Vagina (tissue), 2 donors: ENCODE measurements around the gene CHRM5. TPM values are rescaled to one million over a fixed set of nuclear protein-coding genes. Genes with fewer than 3 reads are reported as not detected.

Source experiments
- DNase-seq, 2 donors: peaks; one replicate each; pipeline ENCODE4 v3.0.0-alpha.2; 2017; ENCODE audit errors: extremely low spot score in 2 of 2
- H3K27ac ChIP-seq: fragments of 200-600 bp; sonication (generic); one replicate; pipeline ENCODE4 v1.5.1; 2019
- H3K27me3 ChIP-seq: fragments of 200-600 bp; sonication (generic); one replicate; pipeline ENCODE4 v1.5.1; 2019
- H3K36me3 ChIP-seq, 2 donors: fragments of 200-600 bp; sonication (generic); one replicate each; pipeline ENCODE4 v1.5.1; 2017 to 2019
- H3K4me1 ChIP-seq: fragments of 200-600 bp; sonication (generic); one replicate; pipeline ENCODE4 v1.5.1; 2019
- H3K4me3 ChIP-seq, 2 donors: fragments of 200-600 bp; sonication (generic); 1 replicate in 1 of 2; 2 replicates in 1 of 2; pipeline ENCODE4 v1.5.1; 2016 to 2019
- H3K9me3 ChIP-seq: fragments of 200-600 bp; sonication (generic); one replicate; pipeline ENCODE4 v1.5.1; 2019
- POLR2A ChIP-seq, 2 donors: fragments of 450-650 bp; IDR thresholded peaks; one replicate each; pipeline ENCODE4 v1.6.1; 2017; ENCODE audit warnings: antibody characterized with exemption in 2 of 2, mild to moderate bottlenecking in 2 of 2, moderate library complexity in 2 of 2
- POLR2AphosphoS5 ChIP-seq, 2 donors: sonication (generic); formaldehyde crosslinking; IDR thresholded peaks; one replicate each; pipeline ENCODE4 v1.9.0; 2017; ENCODE audit warnings: antibody characterized with exemption in 2 of 2, mild to moderate bottlenecking in 2 of 2, low read depth in 1 of 2; ENCODE audit not compliant: insufficient read depth in 1 of 2
- intact Hi-C: fragments of 100-400 bp; cut with DNase I; formaldehyde crosslinking; loops from one replicate; pipeline ENCODE4 v1.15.1; 2023
- total RNA-seq: library from RNA; depleted of rRNA; stranded (reverse); fragments of >200 nt; gene quantifications from one replicate; pipeline ENCODE4 v1.2.3, GENCODE V29; 2016
- TF ChIP-seq, protein P1 (sequence below), 3 experiments: fragments of 450-650 bp in 2 of 3; fragments of 200-600 bp in 1 of 3; sonication (generic) in 1 of 3; IDR thresholded peaks; one replicate each; pipeline ENCODE4 v1.5.1; 2017 to 2019; ENCODE audit warnings: antibody characterized with exemption in 3 of 3, mild to moderate bottlenecking in 2 of 3, moderate library complexity in 2 of 3

The CHRM5 gene
- total RNA-seq, 1 donor from 2014 or later, result not detected

DNA sequence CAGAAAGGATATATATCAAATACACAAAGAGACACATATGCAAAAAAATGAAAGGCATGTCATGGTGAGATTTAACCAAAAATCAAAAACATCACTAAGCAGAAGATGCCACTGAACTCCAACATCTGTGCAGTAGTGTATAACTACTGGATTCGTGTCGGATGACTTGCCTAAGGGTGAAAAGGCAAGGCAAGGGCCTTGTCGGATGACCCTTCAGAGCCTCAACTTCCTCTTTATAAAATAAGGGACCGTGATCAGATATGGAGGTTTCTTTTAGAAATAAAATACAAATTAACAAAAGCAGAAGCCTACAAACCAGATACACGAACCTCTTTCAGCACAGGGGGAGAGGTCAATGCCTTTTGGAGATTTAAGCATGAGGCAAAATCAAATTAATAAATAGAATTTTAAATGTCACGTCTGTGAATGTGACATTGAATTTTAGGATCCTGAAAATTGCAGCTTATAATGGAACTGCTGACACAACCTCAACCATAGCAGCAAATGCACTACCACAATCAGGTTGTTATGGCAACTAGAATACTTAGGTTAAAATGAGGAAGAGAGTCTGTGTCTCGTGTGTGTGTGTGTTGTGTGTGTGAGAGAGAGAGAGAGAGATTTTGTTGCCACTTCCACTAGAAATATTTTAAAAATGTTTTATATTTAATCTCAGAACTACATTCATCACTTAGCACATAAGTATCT, 8.3 kb upstream of the CHRM5 start:
- no peaks in the 10 kb centered on the region for H3K4me1 ChIP-seq
- no peaks in the 10 kb centered on the region for H3K36me3 ChIP-seq
- intact Hi-C loops, result no loop called here
- no peak for DNase-seq
- H3K27me3 ChIP-seq, result no peaks in the 10 kb centered on the region
- no peaks in the 10 kb centered on the region for H3K9me3 ChIP-seq
- H3K27ac ChIP-seq, result no peak overlapping the region
- TF ChIP-seq, protein P1, sequence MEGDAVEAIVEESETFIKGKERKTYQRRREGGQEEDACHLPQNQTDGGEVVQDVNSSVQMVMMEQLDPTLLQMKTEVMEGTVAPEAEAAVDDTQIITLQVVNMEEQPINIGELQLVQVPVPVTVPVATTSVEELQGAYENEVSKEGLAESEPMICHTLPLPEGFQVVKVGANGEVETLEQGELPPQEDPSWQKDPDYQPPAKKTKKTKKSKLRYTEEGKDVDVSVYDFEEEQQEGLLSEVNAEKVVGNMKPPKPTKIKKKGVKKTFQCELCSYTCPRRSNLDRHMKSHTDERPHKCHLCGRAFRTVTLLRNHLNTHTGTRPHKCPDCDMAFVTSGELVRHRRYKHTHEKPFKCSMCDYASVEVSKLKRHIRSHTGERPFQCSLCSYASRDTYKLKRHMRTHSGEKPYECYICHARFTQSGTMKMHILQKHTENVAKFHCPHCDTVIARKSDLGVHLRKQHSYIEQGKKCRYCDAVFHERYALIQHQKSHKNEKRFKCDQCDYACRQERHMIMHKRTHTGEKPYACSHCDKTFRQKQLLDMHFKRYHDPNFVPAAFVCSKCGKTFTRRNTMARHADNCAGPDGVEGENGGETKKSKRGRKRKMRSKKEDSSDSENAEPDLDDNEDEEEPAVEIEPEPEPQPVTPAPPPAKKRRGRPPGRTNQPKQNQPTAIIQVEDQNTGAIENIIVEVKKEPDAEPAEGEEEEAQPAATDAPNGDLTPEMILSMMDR (IDR thresholded peaks at IDR 0.05), result no peak
- TF ChIP-seq POLR2A (IDR thresholded peaks at IDR 0.05) (no peak), POLR2AphosphoS5 (IDR thresholded peaks at IDR 0.05; ENCODE audit: insufficient read depth in 1 of 2, low read depth in 1 of 2) (no peak)
- H3K4me3 ChIP-seq, result no peak overlapping the region

DNA sequence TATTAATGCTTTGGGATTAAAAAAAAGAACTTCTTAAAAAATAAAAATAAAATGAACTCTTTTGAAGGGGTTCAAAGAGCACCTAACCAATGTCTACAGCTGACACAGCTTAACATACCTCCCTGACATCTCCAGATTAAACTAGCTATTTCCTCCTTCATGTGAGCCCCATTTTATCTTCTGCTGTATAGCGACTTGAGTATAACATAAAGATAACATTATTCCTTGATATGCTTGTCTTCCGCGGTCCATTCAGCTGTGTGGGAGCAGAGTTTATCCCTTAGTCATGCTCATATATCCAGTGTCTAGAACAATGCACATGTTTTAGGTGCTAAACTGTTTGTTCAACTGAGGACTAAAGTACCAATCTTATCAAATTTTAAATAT, 7.8 kb upstream of the CHRM5 start:
- Histone ChIP-seq H3K9me3 (no peaks in the 10 kb centered on the region), H3K36me3 (no peaks in the 10 kb centered on the region), H3K27me3 (no peaks in the 10 kb centered on the region), H3K4me1 (no peaks in the 10 kb centered on the region), H3K4me3 (no peak overlapping the region), H3K27ac (no peak overlapping the region)
- DNase-seq, result no peak
- intact Hi-C loops, result no loop called here
- TF ChIP-seq POLR2A (IDR thresholded peaks at IDR 0.05) (no peak), POLR2AphosphoS5 (IDR thresholded peaks at IDR 0.05; ENCODE audit: insufficient read depth in 1 of 2, low read depth in 1 of 2) (no peak)
- TF ChIP-seq, protein P1 (IDR thresholded peaks at IDR 0.05), result no peak

DNA sequence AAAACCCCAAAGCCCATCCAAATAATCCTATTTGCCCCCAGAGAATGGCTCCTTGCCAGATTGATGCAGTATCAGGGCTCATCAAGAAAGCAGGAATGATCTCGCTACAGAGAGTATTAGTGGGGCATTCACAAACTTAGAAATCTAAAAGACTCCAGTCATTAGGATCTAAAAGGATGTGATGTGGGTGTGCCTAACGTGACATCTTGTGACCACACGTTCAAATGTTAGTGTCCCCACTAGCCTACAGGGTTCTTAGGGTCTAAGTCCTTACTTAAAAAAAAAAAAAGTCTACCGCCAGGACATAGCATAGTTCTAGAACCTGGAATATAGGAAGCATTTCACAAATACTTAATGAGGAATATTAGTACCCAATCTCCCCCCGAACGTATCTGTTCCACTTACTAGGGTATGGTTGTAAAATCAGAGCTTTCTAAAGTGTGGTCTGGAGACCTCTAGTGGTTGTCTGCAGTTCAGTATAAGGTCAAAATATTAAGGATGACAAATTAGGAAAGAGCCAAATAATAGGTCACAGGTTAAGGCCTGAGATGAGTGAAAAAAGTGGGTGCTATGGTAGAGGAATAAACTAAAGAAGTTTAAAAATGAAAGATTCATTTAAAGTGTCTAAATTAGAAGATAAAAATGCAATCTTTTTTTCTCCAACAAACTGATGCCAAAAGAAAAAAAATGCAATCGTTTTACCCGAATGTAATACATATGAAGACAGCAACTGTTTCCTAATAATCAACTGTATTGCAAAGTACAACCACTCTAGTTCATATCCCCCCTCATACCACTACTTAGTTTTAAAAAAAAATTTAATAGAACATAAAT, 4.2 kb upstream of the CHRM5 start:
- Histone ChIP-seq H3K27ac (no peak overlapping the region), H3K9me3 (no peaks in the 10 kb centered on the region), H3K36me3 (no peaks in the 10 kb centered on the region), H3K4me3 (no peak overlapping the region), H3K27me3 (no peaks in the 10 kb centered on the region), H3K4me1 (no peaks in the 10 kb centered on the region)
- no peak for DNase-seq
- intact Hi-C loops, result no loop called here
- TF ChIP-seq POLR2AphosphoS5 (IDR thresholded peaks at IDR 0.05; ENCODE audit: insufficient read depth in 1 of 2, low read depth in 1 of 2) (no peak), POLR2A (IDR thresholded peaks at IDR 0.05) (no peak)
- TF ChIP-seq, protein P1 (IDR thresholded peaks at IDR 0.05), result no peak

DNA sequence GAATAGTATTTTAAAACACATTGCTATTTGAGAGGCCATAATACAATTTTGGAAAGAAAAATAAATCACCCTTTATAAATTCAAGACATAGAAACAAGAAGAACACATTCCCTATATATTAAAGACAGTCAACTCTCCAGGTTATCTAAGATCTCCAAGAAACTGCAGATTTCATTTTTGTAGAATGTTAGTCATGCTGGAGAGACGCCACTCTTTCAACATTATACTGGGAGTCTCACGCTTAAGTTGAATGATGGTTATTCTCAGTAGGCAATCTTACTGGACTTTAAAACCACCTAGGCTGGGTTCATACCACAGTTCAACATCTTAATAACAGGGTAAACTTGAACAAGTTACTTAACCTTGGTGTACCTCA, 3.6 kb upstream of the CHRM5 start:
- no peaks in the 10 kb centered on the region for H3K36me3 ChIP-seq
- DNase-seq, result no peak
- no peak overlapping the region for H3K4me3 ChIP-seq
- no peaks in the 10 kb centered on the region for H3K9me3 ChIP-seq
- H3K27ac ChIP-seq, result no peak overlapping the region
- TF ChIP-seq POLR2AphosphoS5 (IDR thresholded peaks at IDR 0.05; ENCODE audit: insufficient read depth in 1 of 2, low read depth in 1 of 2), result no peak
- TF ChIP-seq, protein P1 (IDR thresholded peaks at IDR 0.05), result no peak
- TF ChIP-seq POLR2A (IDR thresholded peaks at IDR 0.05), result no peak
- no peaks in the 10 kb centered on the region for H3K4me1 ChIP-seq
- intact Hi-C loops, result no loop called here
- H3K27me3 ChIP-seq, result no peaks in the 10 kb centered on the region

DNA sequence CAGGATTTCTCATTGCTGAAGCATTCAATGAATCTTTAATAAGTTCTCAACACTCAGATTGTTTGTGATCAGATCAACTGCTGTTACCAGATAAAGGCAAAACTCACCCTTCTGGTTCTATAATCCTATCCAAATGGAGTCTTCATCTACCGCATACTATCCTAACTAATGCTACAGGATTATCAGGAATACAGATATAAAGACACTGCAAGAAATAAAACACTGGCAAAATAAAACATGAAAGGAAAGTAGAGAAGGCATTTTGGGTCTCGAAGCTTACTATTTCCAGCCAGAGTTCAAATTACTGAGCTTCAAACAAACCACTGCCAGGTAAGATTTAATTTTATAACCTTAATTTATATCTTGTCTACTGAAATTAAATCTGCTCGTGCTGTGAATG, 524 bp downstream of the CHRM5 start:
- H3K36me3 ChIP-seq, result no peaks in the 10 kb centered on the region
- DNase-seq, result no peak
- no peak overlapping the region for H3K4me3 ChIP-seq
- no peaks in the 10 kb centered on the region for H3K9me3 ChIP-seq
- no peaks in the 10 kb centered on the region for H3K27me3 ChIP-seq
- no peak overlapping the region for H3K27ac ChIP-seq
- intact Hi-C loops, result no loop called here
- no peaks in the 10 kb centered on the region for H3K4me1 ChIP-seq
- TF ChIP-seq, protein P1 (IDR thresholded peaks at IDR 0.05), result no peak
- no peak for TF ChIP-seq POLR2A (IDR thresholded peaks at IDR 0.05)
- TF ChIP-seq POLR2AphosphoS5 (IDR thresholded peaks at IDR 0.05; ENCODE audit: insufficient read depth in 1 of 2, low read depth in 1 of 2), result no peak
